Renal pelvis (tissue), 4 donors: ENCODE results near the gene SP140L. TPM values are rescaled to one million over a fixed set of nuclear protein-coding genes. Genes with fewer than 3 reads are reported as not detected.
"Not testable (repeated sequence)": the region's sequence is repeated elsewhere in the genome, so short reads cannot be mapped to it uniquely, and the experiment has no call there.

Experiments used
- DNase-seq: peaks from one replicate; pipeline ENCODE4 v3.0.0-alpha.2; 2013
- polyA plus RNA-seq, 3 donors: library from polyadenylated mRNA; unstranded; fragments of 120-200 nt; gene quantifications; one replicate each; pipeline ENCODE4 v1.2.1, GENCODE V29; 2013; ENCODE audit not compliant: insufficient read length in 3 of 3

SP140L gene
- polyA plus RNA-seq, 3 donors: 7.6 to 10.4 (median 10.2) TPM

DNA sequence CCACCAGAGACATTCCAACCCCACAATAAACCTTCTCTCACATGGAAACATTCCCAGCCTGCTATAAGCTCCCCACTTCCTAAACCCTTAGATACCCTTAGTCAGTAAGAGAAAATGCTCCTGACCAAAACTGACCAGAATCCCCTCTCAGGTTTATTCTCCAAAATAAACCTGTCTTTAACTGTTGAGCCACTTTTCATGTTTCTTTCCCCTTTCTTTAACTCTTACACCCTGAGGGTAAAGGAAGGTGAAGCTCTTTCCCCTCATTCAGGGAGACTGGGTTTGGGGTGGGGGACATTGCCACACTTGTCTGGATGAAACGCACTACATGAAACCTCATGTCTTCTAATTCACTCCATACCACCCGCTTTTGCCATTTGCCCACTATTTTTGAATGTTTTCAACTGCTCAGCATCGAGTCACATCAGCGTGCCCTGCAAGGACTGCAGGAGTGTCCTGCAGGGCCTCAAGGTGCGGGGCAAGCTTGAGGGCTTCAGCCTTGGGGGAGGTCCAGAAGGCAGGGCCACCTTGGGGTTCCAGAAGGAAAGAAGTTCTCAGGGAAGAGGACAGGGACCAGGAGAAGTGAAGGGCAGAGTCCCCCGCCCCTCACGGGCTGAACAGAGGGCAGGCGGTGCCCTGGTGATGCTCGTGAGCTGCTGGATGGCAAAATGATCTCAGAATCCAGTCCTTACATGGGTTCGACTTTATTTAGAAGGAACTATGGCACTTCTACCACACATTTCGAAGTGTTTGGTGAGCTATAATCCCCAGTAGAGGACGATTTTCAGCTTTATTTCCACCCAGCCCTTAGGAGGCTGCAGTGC lies 4.2 kb upstream of the SP140L start:
- DNase-seq: no peak

DNA sequence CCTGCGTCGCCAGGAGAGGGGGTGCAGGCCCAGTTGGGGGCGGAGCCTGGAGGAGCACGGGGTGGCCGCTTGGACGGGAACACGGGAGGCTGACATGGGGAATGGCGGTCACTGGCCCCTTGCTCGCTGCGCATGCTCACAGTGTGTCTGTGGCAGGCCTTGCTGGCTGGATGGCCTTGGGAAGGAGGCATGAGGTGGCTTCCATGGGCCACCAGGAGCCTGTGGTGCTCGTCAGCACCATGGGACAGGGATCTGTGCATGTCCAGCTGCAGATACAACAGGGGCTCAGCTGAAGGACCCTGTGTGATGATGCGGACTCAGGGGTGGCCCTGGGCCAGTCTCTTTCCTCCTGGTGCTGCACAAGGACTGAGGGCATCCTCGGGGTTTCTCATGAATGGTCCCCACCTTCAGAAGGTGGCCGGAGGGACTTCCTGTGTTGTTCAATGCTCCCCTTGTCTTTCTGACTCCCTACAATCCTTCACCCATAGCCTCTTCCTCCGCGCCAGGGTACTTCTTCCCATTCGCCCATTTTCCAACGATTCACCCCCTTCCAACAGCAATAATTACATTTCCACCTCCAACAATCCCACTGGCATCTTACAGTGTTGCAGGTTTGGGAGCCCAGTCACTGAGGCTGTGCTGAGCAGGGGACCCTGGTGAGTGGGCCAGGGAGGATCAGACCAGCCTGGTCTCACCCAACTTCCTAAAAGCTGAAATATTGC lies 3.4 kb upstream of the SP140L start:
- no peak for DNase-seq

DNA sequence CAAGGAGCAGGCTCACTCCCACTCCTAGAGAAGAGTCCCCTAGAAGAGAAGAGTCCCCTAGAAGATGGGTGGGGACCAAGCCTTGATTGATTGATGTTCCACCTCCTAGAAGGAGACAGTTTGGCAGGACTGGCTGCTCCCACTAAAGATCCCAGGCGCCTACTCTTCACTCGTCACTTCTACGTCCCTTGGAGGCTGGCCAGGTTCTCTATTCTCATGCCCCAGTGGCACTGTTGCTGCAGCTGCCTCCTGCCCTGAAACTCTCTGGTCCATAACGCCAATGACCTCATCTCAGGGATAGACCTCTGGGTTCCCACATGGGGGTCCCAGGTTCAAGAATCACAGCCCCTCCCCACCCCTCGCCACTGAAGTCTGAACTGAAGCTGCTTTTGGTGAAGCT lies 2.5 kb upstream of the SP140L start:
- DNase-seq: no peak

DNA sequence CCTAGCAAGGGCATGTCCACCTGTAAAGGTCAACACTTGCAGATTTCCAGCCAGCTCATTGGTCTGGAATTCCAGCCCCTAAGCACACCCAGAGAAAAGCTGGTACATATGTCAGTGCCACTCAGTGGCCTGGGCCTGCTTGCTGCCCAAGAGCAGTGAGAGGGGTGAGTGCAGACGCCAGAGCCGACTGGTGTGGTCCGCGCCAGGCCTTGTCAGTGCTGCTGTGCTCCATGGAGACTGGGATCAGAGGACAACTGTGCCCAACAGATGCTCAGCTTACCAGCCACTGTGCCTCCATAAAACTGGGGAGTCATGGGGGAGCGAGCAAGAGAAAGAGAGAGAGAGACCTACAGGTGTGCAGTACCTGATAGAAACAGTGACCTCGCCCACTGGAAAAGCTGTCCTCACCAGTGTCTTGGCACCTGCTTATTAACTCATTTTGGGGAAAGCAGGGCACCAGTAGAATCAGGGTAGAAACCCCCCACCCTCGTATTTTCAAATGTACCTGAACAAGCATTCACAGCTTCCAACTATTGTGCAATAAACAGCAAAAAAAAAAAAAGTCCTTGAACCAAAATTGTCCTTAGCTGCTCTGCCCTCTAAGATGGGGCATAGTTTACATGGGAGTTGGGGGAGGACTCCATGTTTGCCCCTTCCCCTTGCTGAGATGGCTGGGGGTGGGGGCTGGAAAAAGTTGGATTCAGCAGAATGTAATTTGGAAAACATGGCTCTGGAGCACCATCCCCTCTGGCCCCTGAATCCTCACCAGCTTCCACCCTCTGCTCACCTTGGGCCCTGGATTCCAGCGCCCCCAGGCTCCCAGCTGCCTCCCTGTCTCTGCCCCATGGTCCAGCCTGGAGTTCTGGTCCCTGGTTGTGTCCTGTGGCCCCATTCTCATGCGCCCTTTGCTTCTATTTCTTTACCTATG lies 1.4 kb upstream of the SP140L start:
- DNase-seq: no peak

DNA sequence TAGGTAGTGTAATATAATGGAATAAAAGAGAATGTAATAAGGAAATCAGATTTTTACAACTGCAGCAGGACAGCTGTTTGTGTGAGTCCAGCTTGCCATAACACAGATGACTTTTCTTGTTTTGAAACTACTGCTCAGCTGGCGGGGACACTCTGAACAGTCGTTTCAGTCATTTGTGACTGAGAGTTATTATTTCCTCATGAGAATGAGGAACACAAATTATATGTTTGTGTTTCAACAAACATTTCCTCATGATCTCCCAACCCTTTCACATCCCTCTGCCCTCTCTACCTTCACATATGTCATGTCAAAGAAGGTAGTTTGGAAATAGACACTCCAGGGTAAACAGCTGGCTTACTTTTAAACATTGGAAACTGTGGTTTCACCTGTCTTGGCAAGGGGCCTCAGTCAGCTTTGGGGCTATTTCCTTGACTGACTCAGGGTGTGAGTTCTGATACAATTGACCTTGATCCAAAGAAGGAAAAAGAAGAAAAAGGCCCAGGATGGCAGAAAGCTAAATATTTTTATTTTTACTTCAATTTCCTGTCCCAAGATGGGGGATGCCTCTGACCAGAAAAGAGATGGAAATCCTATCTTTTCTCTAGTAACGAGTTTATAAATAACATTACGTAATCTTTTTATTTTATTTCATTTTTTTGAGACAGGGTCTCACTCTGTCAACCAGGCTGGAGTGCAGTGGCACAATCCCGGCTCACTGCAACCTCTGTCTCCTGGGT lies 593 bp downstream of the SP140L start:
- no peak for DNase-seq

DNA sequence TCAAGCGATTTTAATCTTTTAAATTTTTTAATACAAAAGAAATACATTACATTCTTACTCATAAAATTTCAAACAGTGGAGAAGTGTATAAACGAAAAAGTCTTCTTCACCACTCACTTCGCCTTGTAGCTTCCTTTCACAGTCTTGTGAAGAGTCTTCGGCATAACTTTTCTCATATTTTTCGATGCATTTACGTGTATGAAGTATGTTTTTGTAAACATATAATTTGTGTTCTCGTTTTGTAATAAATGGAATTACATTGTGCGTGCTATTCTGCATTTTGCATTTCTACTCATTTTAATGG lies 1.1 kb downstream of the SP140L start:
- no peak for DNase-seq

DNA sequence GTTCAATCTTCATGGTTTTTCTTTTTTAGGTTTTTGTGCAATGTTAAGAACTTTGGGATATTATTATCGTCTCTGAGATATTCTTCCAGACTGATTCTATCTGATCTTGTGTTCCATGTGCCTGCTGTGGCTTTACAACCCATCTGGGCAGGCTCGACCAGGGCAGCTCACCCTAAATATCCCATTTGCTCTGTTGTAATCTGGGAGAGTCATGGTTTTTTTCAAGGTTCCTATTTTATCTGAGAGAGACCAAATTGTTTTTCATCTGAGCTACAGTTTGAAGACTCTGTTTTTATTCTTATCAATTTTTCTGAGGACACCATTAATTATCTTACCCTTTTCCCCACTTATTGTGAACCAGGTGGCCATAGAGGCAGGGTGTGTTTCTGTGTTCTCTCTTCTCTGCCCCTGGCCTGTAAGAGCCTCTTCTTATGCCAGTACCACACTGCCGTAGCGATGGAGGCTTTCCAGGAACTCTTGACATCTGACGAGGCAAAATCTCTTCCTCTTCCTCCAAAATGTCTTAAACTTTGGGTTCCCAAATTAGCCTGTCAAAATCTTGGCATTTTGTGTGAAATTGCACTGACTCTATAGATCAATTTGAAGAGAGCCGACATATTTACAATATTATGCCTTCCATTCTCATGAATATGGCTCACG lies 3.1 kb downstream of the SP140L start:
- no peak for DNase-seq

DNA sequence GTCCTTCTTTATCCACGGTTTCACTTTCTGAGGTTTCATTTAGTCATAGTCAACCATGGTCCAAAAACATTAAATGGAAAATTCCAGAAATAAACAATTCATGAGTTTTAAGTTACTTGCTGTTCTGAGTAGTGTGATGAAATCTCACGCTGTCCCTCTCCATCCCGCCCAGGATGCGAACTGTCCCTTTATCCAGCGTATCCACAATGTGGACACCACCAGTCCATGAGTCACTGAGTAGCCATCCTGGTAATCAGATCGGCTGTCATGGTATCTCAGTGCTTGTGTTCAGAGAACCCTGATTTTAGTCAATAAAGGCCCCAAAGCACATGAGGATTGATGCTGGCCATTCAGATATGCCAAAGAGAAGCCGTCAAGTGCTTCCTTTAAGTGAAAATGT lies 3.7 kb downstream of the SP140L start:
- DNase-seq: no peak

DNA sequence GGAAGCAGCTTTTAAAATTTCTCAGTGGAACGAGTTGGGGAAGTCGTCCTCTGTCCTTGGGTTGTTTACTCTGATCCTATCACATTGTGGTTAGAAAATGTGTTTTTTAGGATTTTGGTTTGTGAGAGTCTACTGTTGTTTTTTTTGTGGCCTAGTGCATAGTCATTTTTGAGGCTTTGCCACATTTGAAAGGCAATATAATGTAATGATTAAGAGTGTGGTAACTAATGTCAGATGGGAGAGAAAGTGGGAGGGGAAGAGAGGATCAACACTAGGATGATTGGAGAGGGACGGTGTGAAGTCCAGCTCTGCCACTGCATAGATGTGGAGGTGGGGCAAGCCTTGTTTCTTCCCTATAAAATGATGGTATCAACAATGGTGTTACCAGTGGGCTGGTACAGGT lies 8.5 kb downstream of the SP140L start:
- no peak for DNase-seq

DNA sequence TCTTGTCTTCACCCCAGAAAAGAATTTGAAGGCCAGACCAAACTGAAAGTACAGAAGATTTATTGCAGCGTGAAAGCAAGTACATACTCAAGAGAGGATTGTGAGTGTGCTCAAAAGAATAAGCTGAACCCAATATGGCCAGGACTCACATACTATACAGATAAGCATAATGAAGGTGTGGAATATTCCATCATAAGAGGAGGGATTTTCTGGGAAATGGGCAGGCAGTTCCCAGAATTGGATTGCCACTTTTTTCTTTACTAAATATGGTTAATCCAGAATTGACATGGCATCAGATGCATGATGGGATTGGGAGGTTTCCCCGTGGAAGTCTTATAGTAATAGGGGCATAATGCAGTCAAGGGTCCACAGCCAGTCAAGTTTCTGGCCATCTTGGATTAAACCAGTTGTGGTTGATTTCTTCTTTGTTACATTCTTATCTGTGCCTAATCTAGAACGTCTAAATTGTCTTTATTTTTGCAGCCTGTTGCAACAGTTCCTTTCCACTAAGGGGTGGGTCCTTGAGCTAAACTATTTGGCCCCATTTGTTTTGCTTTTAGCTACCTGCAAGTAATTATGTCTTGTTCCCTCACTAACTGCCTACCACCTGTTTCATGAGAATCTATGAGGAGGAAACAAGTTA lies 9.0 kb downstream of the SP140L start:
- DNase-seq: no peak

DNA sequence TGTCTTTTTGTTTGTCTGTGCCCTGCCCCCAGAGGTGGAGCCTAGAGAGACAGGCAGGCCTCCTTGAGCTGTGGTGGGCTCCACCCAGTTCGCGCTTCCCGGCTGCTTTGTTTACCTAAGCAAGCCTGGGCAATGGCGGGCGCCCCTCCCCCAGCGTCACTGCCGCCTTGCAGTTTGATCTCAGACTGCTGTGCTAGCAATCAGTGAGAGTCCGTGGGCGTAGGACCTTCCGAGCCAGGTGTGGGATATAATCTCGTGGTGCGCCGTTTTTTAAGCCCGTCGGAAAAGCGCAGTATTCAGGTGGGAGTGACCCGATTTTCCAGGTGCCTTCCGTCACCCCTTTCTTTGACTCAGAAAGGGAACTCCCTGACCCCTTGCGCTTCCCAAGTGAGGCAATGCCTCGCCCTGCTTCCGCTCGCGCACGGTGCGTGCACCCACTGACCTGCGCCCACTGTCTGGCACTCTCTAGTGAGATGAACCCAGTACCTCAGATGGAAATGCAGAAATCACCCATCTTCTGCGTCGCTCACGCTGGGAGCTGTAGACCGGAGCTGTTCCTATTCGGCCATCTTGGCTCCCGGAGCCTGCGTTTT lies 15.0 kb downstream of the SP140L start:
- not testable (repeated sequence) for DNase-seq

DNA sequence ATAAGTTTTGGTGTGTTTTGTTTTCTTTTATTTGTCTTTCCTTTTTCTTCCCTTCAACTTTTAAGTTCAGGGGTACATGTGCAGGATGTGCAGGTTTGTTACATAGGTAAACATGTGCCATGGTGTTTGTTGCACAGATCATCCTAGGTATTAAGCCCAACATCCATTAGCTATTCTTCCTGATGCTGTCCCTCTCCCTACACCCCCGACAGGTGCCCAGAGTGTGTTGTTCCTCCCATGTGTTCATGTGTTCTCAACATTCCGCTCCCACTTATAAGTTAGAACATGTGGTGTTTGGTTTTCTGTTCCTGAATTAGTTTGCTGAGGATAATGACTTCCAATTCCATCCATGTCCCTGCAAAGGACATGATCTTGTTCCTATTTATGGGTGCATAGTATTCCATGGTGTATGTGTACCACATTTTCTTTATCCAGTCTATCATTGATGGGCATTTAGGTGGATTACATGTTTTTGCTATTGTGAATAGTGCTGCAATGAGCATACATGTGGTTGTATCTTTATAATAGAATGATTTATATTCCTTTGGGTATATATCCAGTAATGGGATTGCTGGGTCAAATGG lies 16.1 kb downstream of the SP140L start:
- not testable (repeated sequence) for DNase-seq

DNA sequence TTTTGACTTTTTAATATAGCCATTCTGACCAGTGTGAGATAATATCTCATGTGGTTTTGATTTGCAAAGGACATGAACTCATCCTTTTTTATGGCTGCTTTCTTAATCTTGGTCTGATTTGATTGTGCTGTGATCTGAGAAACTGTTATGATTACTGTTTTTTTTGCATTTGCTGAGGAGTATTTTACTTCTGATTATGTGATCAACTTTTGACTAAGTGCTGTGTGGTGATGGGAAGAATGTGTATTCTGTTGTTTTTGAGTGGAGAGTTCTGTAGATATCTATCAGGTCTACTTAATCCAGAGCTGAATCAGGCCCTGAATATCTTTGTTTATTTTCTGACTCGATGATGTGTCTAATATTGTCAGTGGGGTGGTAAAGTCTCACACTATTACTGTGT lies 16.8 kb downstream of the SP140L start:
- DNase-seq: no peak

DNA sequence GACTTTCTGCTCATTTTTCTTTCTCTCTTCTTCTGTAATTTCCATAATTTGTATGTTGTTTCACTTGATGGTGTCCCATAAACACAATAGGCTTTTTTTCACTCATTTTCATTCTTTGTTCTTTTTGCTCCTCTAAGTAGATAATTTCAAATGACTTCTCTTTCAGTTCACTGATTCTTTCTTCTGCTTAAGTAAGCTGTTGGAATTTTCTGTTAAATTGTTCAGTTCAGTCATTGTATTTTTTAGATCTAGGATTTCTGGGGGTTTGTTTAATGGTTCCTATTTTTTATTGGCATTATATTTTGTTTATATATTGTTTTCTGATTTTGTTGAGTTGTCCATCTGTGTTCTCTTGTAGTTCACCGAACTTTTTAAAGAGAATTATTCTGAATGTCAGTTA lies 19.5 kb downstream of the SP140L start:
- DNase-seq: no peak

DNA sequence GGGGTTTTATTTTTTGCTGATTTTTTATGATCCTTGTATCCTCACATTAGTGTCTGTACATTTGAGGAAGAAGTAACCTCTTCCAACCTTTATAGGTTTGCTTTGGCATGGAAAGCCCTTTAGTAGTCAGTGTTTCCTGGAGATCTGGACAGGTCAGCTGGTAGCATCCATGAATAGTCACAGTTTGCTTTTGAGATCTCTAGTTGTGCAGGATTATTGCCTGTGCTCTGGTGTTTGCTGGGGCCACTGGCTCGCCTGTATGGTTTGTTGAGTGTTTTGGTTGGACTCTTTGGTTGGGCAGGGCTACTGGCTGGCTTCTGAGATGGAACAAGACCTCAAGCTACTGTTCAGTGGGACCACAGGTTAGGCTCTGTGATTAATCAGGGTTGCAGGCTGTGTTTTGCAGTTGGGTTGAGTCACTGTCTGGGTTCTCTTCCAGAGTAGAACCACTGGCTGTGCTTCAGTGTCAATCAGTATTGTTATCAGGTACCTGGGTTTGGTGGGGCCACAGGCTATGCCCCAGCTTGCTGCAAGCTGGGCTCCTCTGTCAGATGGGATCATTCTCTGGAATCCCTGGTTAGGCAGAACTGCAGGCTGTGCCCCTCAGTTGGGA lies 20.0 kb downstream of the SP140L start:
- DNase-seq: no peak

DNA sequence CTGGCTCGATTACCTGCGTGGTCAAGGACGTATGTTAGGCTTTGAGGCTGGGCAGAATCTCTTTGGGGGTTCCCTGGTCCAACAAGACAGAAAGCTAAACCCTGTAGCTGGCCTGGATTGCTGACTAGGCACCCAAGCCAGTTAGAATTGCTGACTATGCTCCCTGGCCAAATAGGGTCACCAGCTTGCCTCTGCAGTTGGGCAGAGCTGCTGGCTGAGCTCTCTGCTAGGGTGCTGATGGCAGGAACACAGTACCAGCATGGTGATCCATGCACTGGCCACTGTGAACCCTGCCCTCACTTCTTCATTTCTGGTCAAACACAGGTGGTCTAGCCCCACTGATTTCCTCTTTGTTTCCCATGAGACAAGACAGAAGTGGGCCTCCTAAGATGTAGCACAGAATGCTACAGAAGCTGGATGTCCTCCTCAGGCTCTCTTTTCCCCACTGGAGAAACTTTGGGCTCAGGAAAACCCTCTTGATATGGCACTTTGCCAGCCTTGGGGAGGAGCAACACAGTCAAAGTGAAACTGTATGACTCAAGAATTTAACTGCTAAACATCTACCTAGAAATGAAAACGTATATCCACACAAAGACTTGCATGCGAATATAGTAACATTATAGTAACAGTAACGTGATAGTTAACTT lies 20.8 kb downstream of the SP140L start:
- no peak for DNase-seq

DNA sequence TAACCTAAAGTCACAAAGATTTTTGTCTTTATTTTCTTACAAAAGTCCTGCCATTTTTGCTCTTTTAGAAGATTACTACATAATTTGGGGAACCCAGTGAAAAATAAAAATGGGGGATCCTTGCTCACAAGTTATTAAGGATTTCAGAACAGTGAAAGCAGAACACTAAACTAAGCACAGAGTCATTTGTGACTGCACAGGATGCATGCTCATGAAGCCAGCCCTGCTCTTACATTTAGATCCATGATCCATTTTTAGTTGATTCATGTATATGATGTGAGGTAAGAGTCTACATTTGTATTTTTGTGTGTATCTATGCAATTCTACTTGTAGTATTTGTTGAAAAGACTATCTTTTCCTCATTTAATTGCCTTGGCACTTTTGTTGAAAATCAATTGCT lies 21.8 kb downstream of the SP140L start:
- DNase-seq: no peak

DNA sequence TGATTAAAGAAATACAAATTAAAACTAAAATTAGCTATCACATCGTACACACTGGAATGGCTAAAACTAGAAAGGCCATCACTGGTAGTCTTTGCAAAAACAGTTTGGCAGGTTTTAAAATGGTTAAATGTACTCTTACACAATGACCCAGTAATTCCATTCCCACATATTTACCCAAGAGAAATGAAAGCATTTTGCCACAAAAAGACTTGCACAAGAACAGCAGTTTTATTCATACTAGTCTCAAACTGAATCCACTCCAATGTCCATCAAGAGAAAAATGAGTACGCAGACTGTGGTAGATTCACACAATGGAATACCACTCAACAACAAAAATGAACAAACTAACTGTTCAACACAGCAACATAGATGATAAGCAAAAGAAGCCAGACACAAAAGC lies 29.1 kb downstream of the SP140L start:
- no peak for DNase-seq

DNA sequence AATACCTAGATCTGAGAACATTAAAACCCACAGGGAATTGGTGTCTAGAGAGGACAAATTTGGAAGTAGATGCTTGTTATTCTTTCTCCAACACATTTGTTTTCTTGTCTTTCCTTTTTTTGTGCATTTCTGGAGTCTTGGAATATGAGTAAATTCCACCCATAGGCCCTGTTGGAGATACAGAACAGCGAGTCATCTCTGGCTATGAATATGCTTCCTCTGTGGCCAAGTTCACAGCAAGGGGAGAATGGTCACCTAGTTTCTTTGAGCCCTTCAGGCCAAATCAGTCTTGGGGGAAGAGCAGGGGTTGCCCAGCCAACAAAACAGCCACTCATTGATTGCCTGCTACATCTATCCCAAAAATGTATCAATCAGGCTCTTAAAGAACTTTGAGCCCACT lies 31.3 kb downstream of the SP140L start:
- DNase-seq: no peak
